ENCODE data around the gene POU2F3.

GRCh38 chr11:120363436-120363835 lies 123.5 kb downstream of the POU2F3 start:
- no peak for TF ChIP-seq CTCF (IDR thresholded peaks at IDR 0.05)
- TF ChIP-seq POLR2A (IDR thresholded peaks at IDR 0.05) = no peak
- no peak for TF ChIP-seq POLR2AphosphoS5 (IDR thresholded peaks at IDR 0.05)
